Bone marrow (tissue), 2 donors: ENCODE results near the gene ZNF521.

ENCODE experiments used
- DNase-seq, 2 donors: peaks; one replicate each; lab custom pipeline; 2025; lab: John Stamatoyannopoulos, UW

ZNF521 gene

DNA sequence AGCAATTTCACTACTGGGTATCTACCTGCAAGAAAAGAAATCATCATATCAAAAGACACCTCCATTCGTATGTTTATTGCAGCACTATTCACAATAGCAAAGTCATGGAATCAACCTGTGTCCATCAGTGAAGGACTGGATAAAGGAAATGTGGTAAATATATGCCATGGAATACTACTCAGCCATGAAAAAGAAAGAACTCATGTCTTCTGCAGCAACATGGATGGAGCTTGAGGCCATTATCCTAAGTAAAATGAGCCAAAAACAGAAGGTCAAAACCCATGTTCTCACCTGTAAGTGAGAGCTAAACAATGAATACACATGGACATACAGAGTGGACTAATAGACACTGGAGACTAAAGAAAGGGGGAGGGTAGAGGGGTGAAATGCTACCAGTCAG, 322.2 kb downstream of the ZNF521 start:
- DNase-seq = no peak

GRCh38 chr18:25019931-25020330, 332.0 kb downstream of the ZNF521 start:
- DNase-seq = no peak

DNA sequence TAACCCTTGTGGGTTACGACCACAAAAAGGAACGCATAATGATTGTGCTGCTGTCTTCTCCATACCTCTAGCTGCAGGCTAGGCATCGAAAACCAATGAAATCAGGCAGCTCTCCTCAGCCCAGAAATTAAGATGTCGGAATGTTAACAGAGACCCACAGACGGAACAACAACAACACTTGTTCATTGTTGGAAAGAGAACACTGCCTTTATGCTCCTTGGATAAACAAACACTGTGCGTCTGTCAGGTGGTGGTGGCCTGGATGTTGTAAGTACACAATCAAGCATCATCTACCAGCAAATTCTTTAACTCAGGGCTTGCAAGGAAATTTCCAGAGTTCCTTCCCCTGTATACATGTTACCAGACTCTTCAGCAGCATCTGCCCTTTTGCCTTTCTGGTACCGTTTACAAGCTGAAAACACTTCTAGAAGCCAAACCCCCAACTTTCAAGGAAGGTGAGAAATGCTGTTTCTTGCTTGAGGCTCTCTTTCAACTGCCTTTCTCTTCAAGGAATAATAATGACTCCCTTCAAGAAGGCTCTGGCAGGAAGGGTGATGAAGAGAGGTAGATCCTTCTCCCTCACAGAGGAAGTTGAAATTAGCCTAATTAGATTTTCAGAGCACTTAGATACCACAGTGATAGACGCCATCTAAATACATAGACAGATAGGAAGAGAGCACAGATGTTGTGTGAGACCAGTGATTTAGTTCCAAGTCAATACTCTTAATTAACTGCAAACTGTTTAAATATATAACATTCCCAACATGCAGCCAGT, 332.7 kb downstream of the ZNF521 start:
- DNase-seq = no peak

DNA sequence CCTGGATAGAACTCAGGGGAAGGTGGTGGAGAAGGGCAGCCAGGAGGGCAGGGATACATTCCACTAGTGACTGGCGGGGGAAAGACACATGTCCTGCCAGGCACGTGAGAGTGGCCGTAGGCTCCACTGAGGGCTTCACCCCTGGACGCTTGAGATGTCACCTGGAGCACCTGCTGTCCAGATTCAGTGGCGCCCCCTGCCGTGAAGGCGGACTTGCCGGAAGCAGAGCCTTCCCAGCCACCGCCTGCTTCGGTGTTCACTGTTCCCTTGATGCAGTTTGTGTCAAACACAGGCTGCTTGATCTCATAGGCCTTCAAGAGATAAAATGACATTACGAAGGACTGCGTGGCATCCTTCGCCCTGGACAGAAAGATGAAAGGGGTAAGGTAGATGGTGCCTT, 335.3 kb downstream of the ZNF521 start:
- DNase-seq = no peak

DNA sequence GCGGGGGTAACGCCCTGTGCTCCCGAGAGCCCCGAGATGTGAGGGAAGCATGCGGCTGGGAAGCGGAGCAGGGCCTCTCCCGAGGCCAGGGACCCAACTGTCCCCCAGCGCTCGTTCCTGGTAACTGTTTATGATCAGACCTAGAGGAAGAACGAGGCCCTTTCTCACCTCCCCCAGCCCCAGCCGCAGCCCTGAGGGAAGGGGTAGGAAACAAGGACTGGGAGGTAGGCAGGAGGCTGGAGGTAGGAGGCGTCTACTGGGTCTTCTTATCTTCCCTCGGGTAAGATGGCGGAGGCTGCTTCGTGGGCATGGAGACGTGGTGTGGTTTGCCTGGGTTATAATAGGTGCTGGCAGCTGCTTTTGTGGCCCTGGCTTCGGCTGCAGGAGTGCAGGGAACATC, 335.8 kb downstream of the ZNF521 start:
- DNase-seq = no peak
